HEK293 (cell line): ENCODE data around the gene UBE2D2.

Experiments
- BCL6B ChIP-seq: fragments of 450-650 bp; formaldehyde crosslinking; IDR thresholded peaks from 2 replicates; pipeline ENCODE4 v1.5.1; 2017; ENCODE audit warnings: missing biosample characterization, missing genetic modification characterization
- CTCF ChIP-seq: fragments of 450-650 bp; formaldehyde crosslinking; IDR thresholded peaks from 2 replicates; pipeline ENCODE4 v1.5.1; 2016; ENCODE audit warnings: missing biosample characterization, missing genetic modification characterization
- HOXC10 ChIP-seq: sonication (generic); formaldehyde crosslinking; IDR thresholded peaks from 2 replicates; pipeline ENCODE4 v1.8.1; 2023; ENCODE audit warnings: mild to moderate bottlenecking, missing genetic modification reagents
- KLF9 ChIP-seq: fragments of 450-650 bp; formaldehyde crosslinking; IDR thresholded peaks from 2 replicates; pipeline ENCODE4 v1.5.1; 2016; ENCODE audit warnings: missing biosample characterization, missing genetic modification characterization, low read depth
- ZNF549 ChIP-seq: fragments of 450-650 bp; IDR thresholded peaks from 2 replicates; pipeline ENCODE4 v1.5.1; 2018; ENCODE audit warnings: missing biosample characterization, missing genetic modification characterization, mild to moderate bottlenecking, inconsistent platforms, moderate library complexity
- ZNF658 ChIP-seq: fragments of 450-650 bp; formaldehyde crosslinking; IDR thresholded peaks from 2 replicates; pipeline ENCODE4; 2016; ENCODE audit warnings: missing biosample characterization, missing genetic modification characterization

- no peak for TF ChIP-seq ZNF549
- TF ChIP-seq HOXC10 (CRISPR knock-in tag) = no peak
- no peak for TF ChIP-seq CTCF (tag by site-specific recombination)
- TF ChIP-seq KLF9 (tag by site-specific recombination) = no peak
- no peak for TF ChIP-seq ZNF658 (tag by site-specific recombination)
- no peak for TF ChIP-seq BCL6B
These were observed 39.3 kb downstream of the UBE2D2 start for GRCh38 chr5:139600336-139600949.
